HCT116 (cell line): ENCODE data around the gene GAK. TPM values are rescaled to one million over a fixed set of nuclear protein-coding genes. Genes with fewer than 3 reads are reported as not detected.

Experiments
- ATAC-seq: fragments of 200-7000 bp; cut with Tn5 transposase; 2 replicates; pipeline ENCODE4 v1.9.1; 2020; ENCODE audit warnings: mild to moderate bottlenecking, moderate library complexity
- BruUV-seq: library from RNA; stranded (reverse); fragments of 400-500 nt; replicated peaks from 2 replicates; lab custom pipeline; 2021; lab: Mats Ljungman, UMichigan
- CTCF ChIA-PET: fragments of 300-600 bp; sonication (Branson Sonifier 250); formaldehyde crosslinking; loops from one replicate; lab custom pipeline; 2021; ENCODE audit warnings: antibody characterized with exemption; lab: Charles Lee
- POLR2A ChIA-PET: fragments of 300-600, 350-600 bp; sonication (Branson Sonifier 250); formaldehyde crosslinking; loops from one replicate; lab custom pipeline; 2021; ENCODE audit warnings: antibody characterized with exemption; lab: Charles Lee
- RAD21 ChIA-PET, 2 experiments: fragments of 300-600 bp; sonication (Branson Sonifier 250); formaldehyde crosslinking; loops; one replicate each; lab custom pipeline; 2023; ENCODE audit warnings: low total read pairs in 2 of 2; ENCODE audit not compliant: uncharacterized antibody in 2 of 2, unreplicated experiment in 2 of 2, low non-redundant PET in 1 of 2; lab: Charles Lee
- DNase-seq: peaks from one replicate; pipeline ENCODE4 v3.0.0-alpha.2; 2010; ENCODE audit warnings: low read depth, low spot score
- H2AFZ ChIP-seq: fragments of 200-600 bp; shearing (Covaris generic), sonication (generic); 2 replicates; pipeline ENCODE4 v1.6.1; 2017; ENCODE audit warnings: low read depth, mixed run types, mixed read lengths, antibody characterized with exemption, low read length; ENCODE audit not compliant: poor library complexity, severe bottlenecking
- H3K27ac ChIP-seq: 2 replicates; pipeline ENCODE4 v1.5.1; 2012; ENCODE audit warnings: low read depth, low read length
- H3K27me3 ChIP-seq: fragments of 200-600 bp; sonication (generic); 2 replicates; pipeline ENCODE4 v1.6.1; 2016; ENCODE audit warnings: mixed run types, low read length, mixed read lengths; ENCODE audit not compliant: insufficient read depth
- H3K36me3 ChIP-seq, 2 experiments: fragments of 200-500 bp in 1 of 2; fragments of 200-600 bp in 1 of 2; sonication (Bioruptor generic) in 1 of 2; sonication (generic) in 1 of 2; 2 replicates each; pipeline versions ENCODE4 v1.5.1 to v1.6.1; 2014 to 2016; ENCODE audit warnings: low read length in 2 of 2, inconsistent platforms in 1 of 2, mixed read lengths in 1 of 2, mixed run types in 1 of 2; ENCODE audit not compliant: insufficient read depth in 2 of 2, control insufficient read depth in 1 of 2
- H3K4me1 ChIP-seq, 2 experiments: fragments of 200-600 bp in 1 of 2; sonication (generic) in 1 of 2; 2 replicates each; pipeline versions ENCODE4 v1.5.1 to v1.6.1; 2012 to 2017; ENCODE audit warnings: low read length in 2 of 2, inconsistent platforms in 1 of 2, mild to moderate bottlenecking in 1 of 2, mixed read lengths in 1 of 2, mixed run types in 1 of 2, moderate library complexity in 1 of 2; ENCODE audit not compliant: insufficient read depth in 2 of 2, control insufficient read depth in 1 of 2
- H3K4me2 ChIP-seq: fragments of 200-600 bp; sonication (generic); 2 replicates; pipeline ENCODE4 v1.6.1; 2017; ENCODE audit warnings: mixed run types, low read length, mixed read lengths
- H3K4me3 ChIP-seq, 2 experiments: fragments of 200-600 bp in 1 of 2; sonication (generic) in 1 of 2; replicated peaks in 1 of 2; 2 replicates each; pipeline ENCODE4 v1.5.1; 2011 to 2016; ENCODE audit warnings: low read length in 2 of 2, control low read depth in 1 of 2, low read depth in 1 of 2, mild to moderate bottlenecking in 1 of 2, mixed read lengths in 1 of 2, mixed run types in 1 of 2
- H3K79me2 ChIP-seq: fragments of 200-600 bp; sonication (generic); 2 replicates; pipeline ENCODE4 v1.6.1; 2017; ENCODE audit warnings: mild to moderate bottlenecking, mixed run types, low read length, moderate library complexity, mixed read lengths; ENCODE audit not compliant: insufficient read depth
- H3K9ac ChIP-seq: fragments of 200-600 bp; sonication (generic); 2 replicates; pipeline ENCODE4 v1.6.1; 2016; ENCODE audit warnings: low read length, mixed read lengths
- H3K9me2 ChIP-seq: fragments of 200-600 bp; sonication (generic), shearing (Covaris generic); 2 replicates; pipeline ENCODE4 v1.6.1; 2017; ENCODE audit warnings: mixed run types, mild to moderate bottlenecking, moderate library complexity; ENCODE audit not compliant: insufficient read depth
- H3K9me3 ChIP-seq, 2 experiments: fragments of 200-500 bp in 1 of 2; fragments of 200-600 bp in 1 of 2; sonication (Bioruptor generic) in 1 of 2; sonication (generic) in 1 of 2; 2 replicates each; pipeline ENCODE4 v1.6.1; 2014 to 2017; ENCODE audit warnings: low read length in 2 of 2, mixed read lengths in 2 of 2, inconsistent platforms in 1 of 2, low read depth in 1 of 2, mild to moderate bottlenecking in 1 of 2, mixed run types in 1 of 2, moderate library complexity in 1 of 2; ENCODE audit not compliant: control insufficient read depth in 1 of 2, insufficient read depth in 1 of 2
- H4K20me1 ChIP-seq: fragments of 200-600 bp; sonication (generic), shearing (Covaris generic); 2 replicates; pipeline ENCODE4 v1.6.1; 2017; ENCODE audit warnings: mixed run types, mild to moderate bottlenecking, moderate library complexity; ENCODE audit not compliant: insufficient read depth
- CBX3 ChIP-seq: IDR thresholded peaks from 2 replicates; pipeline ENCODE4 v1.6.1; 2012; ENCODE audit warnings: low read depth
- CEBPB ChIP-seq: IDR thresholded peaks from 2 replicates; pipeline ENCODE4 v1.6.1; 2012; ENCODE audit warnings: low read depth
- EGR1 ChIP-seq: IDR thresholded peaks from 2 replicates; pipeline ENCODE4 v1.6.1; 2012; ENCODE audit warnings: low read depth
- ELF1 ChIP-seq: IDR thresholded peaks from 2 replicates; pipeline ENCODE4 v1.6.1; 2012; ENCODE audit warnings: low read depth, borderline replicate concordance
- EZH2 ChIP-seq: fragments of 200-600 bp; sonication (generic); IDR thresholded peaks from 2 replicates; pipeline ENCODE4 v1.6.1; 2017; ENCODE audit warnings: antibody characterized with exemption, mixed run types
- EZH2phosphoT487 ChIP-seq: fragments of 200-600 bp; IDR thresholded peaks from 2 replicates; pipeline ENCODE4 v1.6.1; 2018; ENCODE audit warnings: antibody characterized with exemption, borderline replicate concordance
- JUND ChIP-seq: IDR thresholded peaks from 2 replicates; pipeline ENCODE4 v1.6.1; 2012
- POLR2A ChIP-seq: IDR thresholded peaks from 2 replicates; pipeline ENCODE4 v1.7.0; 2011; ENCODE audit warnings: borderline replicate concordance; ENCODE audit not compliant: insufficient read depth, insufficient read length; ENCODE audit errors: extremely low read depth
- SRF ChIP-seq: IDR thresholded peaks from 2 replicates; pipeline ENCODE4 v1.6.1; 2012; ENCODE audit warnings: low read depth
- TCF7L2 ChIP-seq: IDR thresholded peaks from 2 replicates; pipeline ENCODE4 v1.7.0; 2011; ENCODE audit warnings: borderline replicate concordance, inconsistent platforms; ENCODE audit not compliant: insufficient read depth, insufficient read length; ENCODE audit errors: extremely low read depth
- YY1 ChIP-seq: IDR thresholded peaks from 2 replicates; pipeline ENCODE4 v1.6.1; 2011; ENCODE audit warnings: low read length, low read depth, moderate library complexity, mild to moderate bottlenecking; ENCODE audit not compliant: insufficient replicate concordance; ENCODE audit errors: extremely low read depth
- ZFX ChIP-seq: fragments of 450-650 bp; IDR thresholded peaks from 2 replicates; pipeline ENCODE4 v1.6.1; 2017
- ZNF274 ChIP-seq: fragments of 200-500 bp; sonication (Bioruptor generic); IDR thresholded peaks from 2 replicates; pipeline ENCODE4 v1.6.1; 2014; ENCODE audit warnings: mild to moderate bottlenecking, low read depth, low read length, inconsistent platforms
- intact Hi-C: fragments of 100-400 bp; cut with micrococcal nuclease; formaldehyde crosslinking; loops from 2 replicates; pipeline ENCODE4 v1.10.0; 2022
- total RNA-seq: library from RNA; stranded (reverse); gene quantifications from one replicate; pipeline ENCODE4 v1.2.1, GENCODE V29; 2021; ENCODE audit not compliant: unreplicated experiment
- TF ChIP-seq, protein P1 (sequence below): IDR thresholded peaks from 2 replicates; pipeline ENCODE4 v1.6.1; 2012
- TF ChIP-seq, protein P2 (sequence below), 3 experiments: fragments of 200-600 bp in 1 of 3; sonication (generic) in 1 of 3; IDR thresholded peaks in 2 of 3; conservative IDR thresholded peaks in 1 of 3; 2 replicates each; pipeline ENCODE4 v1.5.1; 2012 to 2017; ENCODE audit warnings: low read depth in 2 of 3, low read length in 2 of 3, antibody characterized with exemption in 1 of 3, borderline replicate concordance in 1 of 3, control low read depth in 1 of 3, mild to moderate bottlenecking in 1 of 3, mixed read lengths in 1 of 3, mixed run types in 1 of 3, moderate library complexity in 1 of 3; ENCODE audit not compliant: insufficient read depth in 1 of 3
- TF ChIP-seq, protein P3 (sequence below): IDR thresholded peaks from 2 replicates; pipeline ENCODE4 v1.6.1; 2012; ENCODE audit warnings: low read depth

The GAK gene
- total RNA-seq, 1 experiment from 2014 or later = 123 TPM

DNA sequence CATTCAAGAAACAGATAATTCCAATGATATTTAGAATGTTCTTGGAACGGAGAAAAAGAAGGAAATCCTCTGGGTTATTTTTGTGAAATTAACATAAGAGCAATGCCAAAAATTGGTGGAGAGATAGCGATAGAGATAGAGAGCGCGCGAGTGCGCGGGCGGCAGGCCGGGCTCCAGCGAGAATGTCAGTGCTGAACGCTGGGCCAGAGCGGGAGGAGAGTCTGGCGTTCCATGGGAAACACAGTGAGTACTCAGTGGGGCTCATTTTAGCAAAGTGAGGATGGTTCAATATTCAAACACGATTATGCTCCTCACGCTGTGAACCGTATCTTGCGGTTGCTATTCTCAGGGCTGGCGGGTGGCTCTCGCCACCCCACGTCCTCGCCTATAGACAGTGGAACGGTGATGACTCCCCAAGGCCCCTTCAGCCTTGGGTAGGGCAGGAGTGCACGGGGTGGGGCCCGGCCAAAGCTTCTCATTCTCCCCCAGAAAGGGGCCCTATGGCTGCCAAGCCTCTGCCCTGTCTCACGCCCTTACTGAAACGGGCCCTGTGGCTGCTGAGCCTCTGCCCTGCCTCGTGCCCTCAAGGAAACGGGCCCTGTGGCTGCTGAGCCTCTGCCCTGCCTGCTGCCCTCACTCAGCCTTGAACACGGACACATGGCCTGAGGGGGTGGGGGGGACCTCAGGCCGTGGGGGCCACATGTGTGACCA lies 123.1 kb downstream of the GAK start:
- no peak overlapping the region for H2AFZ ChIP-seq
- H3K36me3 ChIP-seq = no peaks in the 10 kb centered on the region
- POLR2A ChIA-PET = no interaction called here
- no peak overlapping the region for H3K9ac ChIP-seq
- DNase-seq (no peak), ATAC-seq (no peak)
- RAD21 ChIA-PET = no interaction called here
- intact Hi-C loops = no loop called here
- no peaks in the 10 kb centered on the region for H3K9me3 ChIP-seq
- H3K4me3 ChIP-seq = no peak overlapping the region
- H3K79me2 ChIP-seq = no peaks in the 10 kb centered on the region
- no peak overlapping the region for H3K27ac ChIP-seq
- no peak overlapping the region for H3K4me2 ChIP-seq
- peaks cover 2 to 6% of the 10 kb centered on the region in 2 experiments for H3K4me1 ChIP-seq
- H3K27me3 ChIP-seq = no peaks in the 10 kb centered on the region
- CTCF ChIA-PET = no interaction called here
- no peaks in the 10 kb centered on the region for H4K20me1 ChIP-seq
- TF ChIP-seq EZH2 (no peak), ZFX (no peak), CBX3 (no peak), ELF1 (no peak), EZH2phosphoT487 (no peak)
- TF ChIP-seq, protein P1, sequence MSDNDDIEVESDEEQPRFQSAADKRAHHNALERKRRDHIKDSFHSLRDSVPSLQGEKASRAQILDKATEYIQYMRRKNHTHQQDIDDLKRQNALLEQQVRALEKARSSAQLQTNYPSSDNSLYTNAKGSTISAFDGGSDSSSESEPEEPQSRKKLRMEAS = no peak
- no TSS peak for BruUV-seq
- no peaks in the 10 kb centered on the region for H3K9me2 ChIP-seq

DNA sequence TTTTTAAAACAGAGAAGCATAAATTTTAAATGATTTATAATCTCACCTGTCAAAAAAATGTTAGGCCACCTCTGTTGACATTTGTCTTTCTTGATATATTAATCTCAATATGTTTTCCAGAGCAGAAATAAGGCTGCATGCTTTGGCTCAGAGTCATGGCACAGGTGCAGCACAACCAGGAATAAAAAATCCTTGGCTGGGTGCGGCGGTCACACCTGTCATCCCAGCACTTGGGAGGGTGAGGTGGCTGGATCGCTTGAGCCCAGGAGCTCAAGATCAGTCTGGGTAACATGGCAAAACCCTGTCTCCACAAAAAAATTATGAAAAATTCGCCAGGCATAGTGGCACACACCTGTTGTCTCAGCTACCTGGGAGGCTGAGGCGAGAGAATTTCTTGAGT lies 124.3 kb downstream of the GAK start:
- POLR2A ChIA-PET = no interaction called here
- no peak overlapping the region for H3K27ac ChIP-seq
- no peaks in the 10 kb centered on the region for H3K27me3 ChIP-seq
- no peaks in the 10 kb centered on the region for H3K9me2 ChIP-seq
- CTCF ChIA-PET = no interaction called here
- intact Hi-C loops = no loop called here
- no peaks in the 10 kb centered on the region for H3K36me3 ChIP-seq
- no peaks in the 10 kb centered on the region for H3K9me3 ChIP-seq
- H3K4me3 ChIP-seq = no peak overlapping the region
- BruUV-seq = no TSS peak
- no peak overlapping the region for H2AFZ ChIP-seq
- no peaks in the 10 kb centered on the region for H3K4me1 ChIP-seq
- RAD21 ChIA-PET = no interaction called here
- H3K9ac ChIP-seq = no peak overlapping the region
- ATAC-seq (no peak), DNase-seq (no peak)
- H3K4me2 ChIP-seq = no peak overlapping the region
- no peaks in the 10 kb centered on the region for H4K20me1 ChIP-seq
- no peaks in the 10 kb centered on the region for H3K79me2 ChIP-seq
- TF ChIP-seq, protein P2, sequence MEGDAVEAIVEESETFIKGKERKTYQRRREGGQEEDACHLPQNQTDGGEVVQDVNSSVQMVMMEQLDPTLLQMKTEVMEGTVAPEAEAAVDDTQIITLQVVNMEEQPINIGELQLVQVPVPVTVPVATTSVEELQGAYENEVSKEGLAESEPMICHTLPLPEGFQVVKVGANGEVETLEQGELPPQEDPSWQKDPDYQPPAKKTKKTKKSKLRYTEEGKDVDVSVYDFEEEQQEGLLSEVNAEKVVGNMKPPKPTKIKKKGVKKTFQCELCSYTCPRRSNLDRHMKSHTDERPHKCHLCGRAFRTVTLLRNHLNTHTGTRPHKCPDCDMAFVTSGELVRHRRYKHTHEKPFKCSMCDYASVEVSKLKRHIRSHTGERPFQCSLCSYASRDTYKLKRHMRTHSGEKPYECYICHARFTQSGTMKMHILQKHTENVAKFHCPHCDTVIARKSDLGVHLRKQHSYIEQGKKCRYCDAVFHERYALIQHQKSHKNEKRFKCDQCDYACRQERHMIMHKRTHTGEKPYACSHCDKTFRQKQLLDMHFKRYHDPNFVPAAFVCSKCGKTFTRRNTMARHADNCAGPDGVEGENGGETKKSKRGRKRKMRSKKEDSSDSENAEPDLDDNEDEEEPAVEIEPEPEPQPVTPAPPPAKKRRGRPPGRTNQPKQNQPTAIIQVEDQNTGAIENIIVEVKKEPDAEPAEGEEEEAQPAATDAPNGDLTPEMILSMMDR (IDR thresholded peaks at IDR 0.05 in 2 of 3, conservative IDR thresholded peaks at IDR 0.05 in 1 of 3; ENCODE audit: borderline replicate concordance in 1 of 3, insufficient read depth in 1 of 3, low read depth in 2 of 3, low read length in 2 of 3) = no peak
- TF ChIP-seq TCF7L2 = no peak
- no peak for TF ChIP-seq JUND
- no peak for TF ChIP-seq YY1
- TF ChIP-seq ZNF274 = no peak
- no peak for TF ChIP-seq SRF
- TF ChIP-seq, protein P3, sequence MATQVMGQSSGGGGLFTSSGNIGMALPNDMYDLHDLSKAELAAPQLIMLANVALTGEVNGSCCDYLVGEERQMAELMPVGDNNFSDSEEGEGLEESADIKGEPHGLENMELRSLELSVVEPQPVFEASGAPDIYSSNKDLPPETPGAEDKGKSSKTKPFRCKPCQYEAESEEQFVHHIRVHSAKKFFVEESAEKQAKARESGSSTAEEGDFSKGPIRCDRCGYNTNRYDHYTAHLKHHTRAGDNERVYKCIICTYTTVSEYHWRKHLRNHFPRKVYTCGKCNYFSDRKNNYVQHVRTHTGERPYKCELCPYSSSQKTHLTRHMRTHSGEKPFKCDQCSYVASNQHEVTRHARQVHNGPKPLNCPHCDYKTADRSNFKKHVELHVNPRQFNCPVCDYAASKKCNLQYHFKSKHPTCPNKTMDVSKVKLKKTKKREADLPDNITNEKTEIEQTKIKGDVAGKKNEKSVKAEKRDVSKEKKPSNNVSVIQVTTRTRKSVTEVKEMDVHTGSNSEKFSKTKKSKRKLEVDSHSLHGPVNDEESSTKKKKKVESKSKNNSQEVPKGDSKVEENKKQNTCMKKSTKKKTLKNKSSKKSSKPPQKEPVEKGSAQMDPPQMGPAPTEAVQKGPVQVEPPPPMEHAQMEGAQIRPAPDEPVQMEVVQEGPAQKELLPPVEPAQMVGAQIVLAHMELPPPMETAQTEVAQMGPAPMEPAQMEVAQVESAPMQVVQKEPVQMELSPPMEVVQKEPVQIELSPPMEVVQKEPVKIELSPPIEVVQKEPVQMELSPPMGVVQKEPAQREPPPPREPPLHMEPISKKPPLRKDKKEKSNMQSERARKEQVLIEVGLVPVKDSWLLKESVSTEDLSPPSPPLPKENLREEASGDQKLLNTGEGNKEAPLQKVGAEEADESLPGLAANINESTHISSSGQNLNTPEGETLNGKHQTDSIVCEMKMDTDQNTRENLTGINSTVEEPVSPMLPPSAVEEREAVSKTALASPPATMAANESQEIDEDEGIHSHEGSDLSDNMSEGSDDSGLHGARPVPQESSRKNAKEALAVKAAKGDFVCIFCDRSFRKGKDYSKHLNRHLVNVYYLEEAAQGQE = no peak
- no peak for TF ChIP-seq EZH2
- TF ChIP-seq CEBPB = no peak
- TF ChIP-seq EGR1 = no peak
- TF ChIP-seq POLR2A = no peak
- no peak for TF ChIP-seq ZFX
